Measurements from ENCODE around the gene CWC15. TPM values are rescaled to one million over a fixed set of nuclear protein-coding genes. Genes with fewer than 3 reads are reported as not detected.
"Not testable (repeated sequence)": the region's sequence is repeated elsewhere in the genome, so short reads cannot be mapped to it uniquely, and the experiment has no call there.

The CWC15 gene
- total RNA-seq, 4 donors from 2014 or later = 32.9 to 54.8 (median 44.1) TPM

GRCh38 chr11:94933223-94934130 is 39.9 kb downstream of the CWC15 start:
- Histone ChIP-seq H3K9me3 (no peaks in the 10 kb centered on the region), H3K4me1 (peaks cover 4 to 39% (median 9%) of the 10 kb centered on the region in 3 donors), H3K27ac (peak overlapping the region in 3 of 4 donors; percentile 34 to 49 (median 48)), H3K4me3 (no peak overlapping the region), H3K27me3 (no peaks in the 10 kb centered on the region), H3K36me3 (no peaks in the 10 kb centered on the region)
- WGBS, 2 donors (ENCODE audit: low coverage in 1 of 2) = 39 to 43% methylated on average over 4 to 5 of the region's 5 CpGs
- TF ChIP-seq POLR2AphosphoS5 (IDR thresholded peaks at IDR 0.05) = peak; percentile 38
- TF ChIP-seq POLR2A (IDR thresholded peaks at IDR 0.05) = no peak
- no peak for TF ChIP-seq CTCF (IDR thresholded peaks at IDR 0.05)
- TF ChIP-seq EP300 (IDR thresholded peaks at IDR 0.05) = no peak
- ATAC-seq = peak; percentile 83

- Histone ChIP-seq H3K27ac (peak overlapping the region in 2 of 4 donors; percentile 34 to 49), H3K4me3 (no peak overlapping the region), H3K4me1 (peaks cover 11 to 42% (median 14%) of the 10 kb centered on the region in 3 donors), H3K9me3 (no peaks in the 10 kb centered on the region), H3K27me3 (no peaks in the 10 kb centered on the region), H3K36me3 (no peaks in the 10 kb centered on the region)
- no peak for ATAC-seq
- no peak for TF ChIP-seq POLR2A (IDR thresholded peaks at IDR 0.05)
- WGBS, 2 donors (ENCODE audit: low coverage in 1 of 2) = 97 to 98% methylated on average over 5 of the region's 5 CpGs
These were observed 40.9 kb downstream of the CWC15 start for GRCh38 chr11:94932503-94932902.

- H3K36me3 ChIP-seq, H3K4me3 ChIP-seq, ATAC-seq, H3K27ac ChIP-seq, H3K9me3 ChIP-seq, H3K27me3 ChIP-seq: not testable (repeated sequence)
- peaks cover 15 to 46% (median 18%) of the 10 kb centered on the region in 3 donors for H3K4me1 ChIP-seq
These were observed 41.3 kb downstream of the CWC15 start for GRCh38 chr11:94932072-94932471.

- WGBS, 2 donors (ENCODE audit: low coverage in 1 of 2) = 94 to 100% methylated on average over 1 of the region's 1 CpG
- no peak for ATAC-seq
- Histone ChIP-seq H3K27me3 (no peaks in the 10 kb centered on the region), H3K4me1 (peaks cover 21 to 64% (median 32%) of the 10 kb centered on the region in 3 donors), H3K36me3 (no peaks in the 10 kb centered on the region), H3K4me3 (no peak overlapping the region), H3K27ac (peak overlapping the region; percentile 72 to 83 (median 78)), H3K9me3 (no peaks in the 10 kb centered on the region)
- no peak for TF ChIP-seq CTCF (IDR thresholded peaks at IDR 0.05)
- TF ChIP-seq POLR2AphosphoS5 (IDR thresholded peaks at IDR 0.05) = no peak
- TF ChIP-seq POLR2A (IDR thresholded peaks at IDR 0.05) = no peak
- no peak for TF ChIP-seq EP300 (IDR thresholded peaks at IDR 0.05)
These were observed 45.0 kb downstream of the CWC15 start for GRCh38 chr11:94928117-94928990.

- Histone ChIP-seq H3K4me3 (no peak overlapping the region), H3K27me3 (no peaks in the 10 kb centered on the region), H3K9me3 (no peaks in the 10 kb centered on the region), H3K36me3 (no peaks in the 10 kb centered on the region), H3K4me1 (peaks cover 21 to 56% (median 27%) of the 10 kb centered on the region in 3 donors), H3K27ac (peak overlapping the region; percentile 72 to 83 (median 78))
- peak; percentile 88 for ATAC-seq
- WGBS, 2 donors (ENCODE audit: low coverage in 1 of 2) = 0 to 9% methylated on average over 1 to 5 of the region's 6 CpGs
- TF ChIP-seq EP300 (IDR thresholded peaks at IDR 0.05) (no peak), POLR2A (IDR thresholded peaks at IDR 0.05) (no peak), POLR2AphosphoS5 (IDR thresholded peaks at IDR 0.05) (peak; percentile 90), CTCF (IDR thresholded peaks at IDR 0.05) (no peak)
These were observed 46.6 kb downstream of the CWC15 start for GRCh38 chr11:94926698-94927237.

Measured in gastroesophageal sphincter (tissue), 4 donors.